Right lobe of liver (tissue), 4 donors: ENCODE data around the gene JAZF1.

ENCODE experiments used
- POLR2A ChIP-seq: fragments of 450-650 bp; IDR thresholded peaks from one replicate; pipeline ENCODE4 v1.6.1; 2017; ENCODE audit warnings: antibody characterized with exemption, mild to moderate bottlenecking
- TF ChIP-seq, protein P1 (sequence below), 4 donors: fragments of 200-600 bp in 3 of 4; fragments of 450-650 bp in 1 of 4; IDR thresholded peaks; one replicate each; pipeline versions ENCODE4 v1.5.1 to v1.8.0; 2016 to 2022; ENCODE audit warnings: antibody characterized with exemption in 4 of 4, mild to moderate bottlenecking in 2 of 4
- donor health status: DM: no; HTN: no; CAD: no.
- donor health status: DM: no; HTN: no; CAD: no.
- donor health status: DM: no; HTN: yes; CAD: no.

DNA sequence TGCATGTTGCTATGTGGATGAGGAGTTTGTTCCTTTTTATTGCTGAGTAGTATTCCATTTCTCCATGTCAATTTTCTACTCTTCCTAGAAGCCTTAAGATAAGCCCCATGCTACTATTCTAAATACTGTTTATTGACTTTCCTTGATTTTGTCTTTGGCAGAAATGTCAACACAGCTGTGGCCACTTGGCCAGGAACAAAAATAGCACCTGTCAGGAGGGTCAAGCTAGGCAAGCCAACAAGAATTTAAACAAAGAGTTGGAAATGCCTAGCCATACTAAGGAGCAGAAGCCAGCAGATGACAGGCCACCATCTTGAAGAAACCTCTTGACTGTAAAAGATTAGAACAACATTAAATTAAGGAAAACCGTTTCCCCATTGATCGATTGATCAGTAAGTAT lies 34.7 kb downstream of the JAZF1 start:
- TF ChIP-seq, protein P1, sequence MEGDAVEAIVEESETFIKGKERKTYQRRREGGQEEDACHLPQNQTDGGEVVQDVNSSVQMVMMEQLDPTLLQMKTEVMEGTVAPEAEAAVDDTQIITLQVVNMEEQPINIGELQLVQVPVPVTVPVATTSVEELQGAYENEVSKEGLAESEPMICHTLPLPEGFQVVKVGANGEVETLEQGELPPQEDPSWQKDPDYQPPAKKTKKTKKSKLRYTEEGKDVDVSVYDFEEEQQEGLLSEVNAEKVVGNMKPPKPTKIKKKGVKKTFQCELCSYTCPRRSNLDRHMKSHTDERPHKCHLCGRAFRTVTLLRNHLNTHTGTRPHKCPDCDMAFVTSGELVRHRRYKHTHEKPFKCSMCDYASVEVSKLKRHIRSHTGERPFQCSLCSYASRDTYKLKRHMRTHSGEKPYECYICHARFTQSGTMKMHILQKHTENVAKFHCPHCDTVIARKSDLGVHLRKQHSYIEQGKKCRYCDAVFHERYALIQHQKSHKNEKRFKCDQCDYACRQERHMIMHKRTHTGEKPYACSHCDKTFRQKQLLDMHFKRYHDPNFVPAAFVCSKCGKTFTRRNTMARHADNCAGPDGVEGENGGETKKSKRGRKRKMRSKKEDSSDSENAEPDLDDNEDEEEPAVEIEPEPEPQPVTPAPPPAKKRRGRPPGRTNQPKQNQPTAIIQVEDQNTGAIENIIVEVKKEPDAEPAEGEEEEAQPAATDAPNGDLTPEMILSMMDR (IDR thresholded peaks at IDR 0.05), result no peak
- TF ChIP-seq POLR2A, result no peak
